ENCODE measurements around the gene PTPRM.

DNA sequence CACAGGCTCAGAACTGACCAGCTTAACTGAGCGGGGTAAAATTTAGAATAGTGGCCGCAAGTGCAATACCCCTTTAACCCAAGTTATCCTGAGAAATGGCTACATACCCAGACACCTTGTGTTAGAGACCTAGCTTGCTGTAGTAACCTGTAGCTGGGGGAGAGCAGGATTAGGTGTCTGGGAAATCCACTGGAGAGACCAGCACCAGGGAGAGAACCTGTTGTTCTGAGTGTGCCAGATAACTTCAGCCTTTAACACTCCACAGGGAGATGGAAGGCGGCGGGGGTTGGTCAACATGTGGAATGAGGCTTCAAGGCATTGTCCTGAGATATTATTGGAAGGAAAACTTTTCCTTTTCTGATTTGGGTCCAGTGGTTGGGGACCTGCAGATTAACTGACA lies 356.0 kb downstream of the PTPRM start:
- TF ChIP-seq, protein P1, sequence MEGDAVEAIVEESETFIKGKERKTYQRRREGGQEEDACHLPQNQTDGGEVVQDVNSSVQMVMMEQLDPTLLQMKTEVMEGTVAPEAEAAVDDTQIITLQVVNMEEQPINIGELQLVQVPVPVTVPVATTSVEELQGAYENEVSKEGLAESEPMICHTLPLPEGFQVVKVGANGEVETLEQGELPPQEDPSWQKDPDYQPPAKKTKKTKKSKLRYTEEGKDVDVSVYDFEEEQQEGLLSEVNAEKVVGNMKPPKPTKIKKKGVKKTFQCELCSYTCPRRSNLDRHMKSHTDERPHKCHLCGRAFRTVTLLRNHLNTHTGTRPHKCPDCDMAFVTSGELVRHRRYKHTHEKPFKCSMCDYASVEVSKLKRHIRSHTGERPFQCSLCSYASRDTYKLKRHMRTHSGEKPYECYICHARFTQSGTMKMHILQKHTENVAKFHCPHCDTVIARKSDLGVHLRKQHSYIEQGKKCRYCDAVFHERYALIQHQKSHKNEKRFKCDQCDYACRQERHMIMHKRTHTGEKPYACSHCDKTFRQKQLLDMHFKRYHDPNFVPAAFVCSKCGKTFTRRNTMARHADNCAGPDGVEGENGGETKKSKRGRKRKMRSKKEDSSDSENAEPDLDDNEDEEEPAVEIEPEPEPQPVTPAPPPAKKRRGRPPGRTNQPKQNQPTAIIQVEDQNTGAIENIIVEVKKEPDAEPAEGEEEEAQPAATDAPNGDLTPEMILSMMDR (IDR thresholded peaks at IDR 0.05), result no peak
- no peak for TF ChIP-seq POLR2AphosphoS5 (IDR thresholded peaks at IDR 0.05)
- TF ChIP-seq EP300 (IDR thresholded peaks at IDR 0.05), result no peak
- TF ChIP-seq POLR2A (IDR thresholded peaks at IDR 0.05), result no peak

All from gastroesophageal sphincter (tissue), 3 donors.